ENCODE measurements around the gene BLID. TPM values are rescaled to one million over a fixed set of nuclear protein-coding genes. Genes with fewer than 3 reads are reported as not detected.

BLID gene
- total and polyA plus RNA-seq, 2 of the 8 experiments (the other 6 are each of a cell fraction or from before 2014, with no cell fraction given) = not detected

DNA sequence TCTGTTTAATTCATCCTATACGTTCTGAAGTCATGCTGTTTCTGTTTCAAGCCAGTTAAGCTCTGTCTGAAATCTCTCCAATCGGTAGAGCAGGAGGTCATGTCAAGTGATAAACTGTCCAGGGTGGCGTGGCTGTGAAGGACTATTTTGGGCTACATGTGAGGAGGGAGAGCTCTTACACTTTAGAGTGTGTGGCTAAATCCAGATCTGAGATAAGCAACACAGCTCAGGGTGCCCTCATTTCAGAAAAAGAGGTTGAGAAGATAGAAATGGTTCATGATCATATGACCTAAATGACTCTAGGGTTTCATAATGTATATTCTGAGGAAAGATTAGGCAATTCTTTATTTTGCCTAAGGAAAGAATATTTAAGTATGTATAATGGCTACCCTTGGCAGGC lies 8.4 kb downstream of the BLID start:
- TF ChIP-seq TBP (IDR thresholded peaks at IDR 0.05; ENCODE audit: low read depth, low read length) (no peak), SIRT6 (IDR thresholded peaks at IDR 0.05; ENCODE audit: low read length) (no peak), POLR2AphosphoS5 (IDR thresholded peaks at IDR 0.05; ENCODE audit: low read depth, low read length) (no peak), SAP30 (IDR thresholded peaks at IDR 0.05; ENCODE audit: insufficient read depth, insufficient replicate concordance, low read length) (no peak), RBBP5 (IDR thresholded peaks at IDR 0.05; ENCODE audit: borderline replicate concordance, low read depth, low read length) (no peak), ASH2L (IDR thresholded peaks at IDR 0.05; ENCODE audit: low read length) (no peak)
- ChIA-PET POLR2A (ENCODE audit: partially characterized antibody) (no interaction called here), CTCF (ENCODE audit: partially characterized antibody) (interaction anchor here (0.6 to 4.3 kb wide), 43 partner anchors 8 to 936 kb away, joined by 3 to 51 read pairs (median 4); partner anchors contain the start of gene BLID)
- Histone ChIP-seq H2BK120ac (replicated peaks; ENCODE audit: low read depth, low read length) (no peak overlapping the region), H2BK15ac (ENCODE audit: low read length) (no peak overlapping the region), H3K4me2 (ENCODE audit: insufficient read depth in 1 of 2, low read depth in 2 of 2, low read length in 2 of 2) (no peak overlapping the region), H4K91ac (replicated peaks; ENCODE audit: insufficient read length, low read length) (no peak overlapping the region), H4K8ac (ENCODE audit: extremely low read depth, insufficient read depth, low read length) (no peak overlapping the region), H3K9me3 (ENCODE audit: insufficient read depth in 2 of 2, low read depth in 1 of 2, low read length in 1 of 2) (no peaks in the 10 kb centered on the region), H3K27ac (ENCODE audit: low read depth, low read length) (no peak overlapping the region), H2AK5ac (ENCODE audit: low read depth, low read length) (no peak overlapping the region), H3K23ac (ENCODE audit: insufficient read length) (no peak overlapping the region), H2BK5ac (ENCODE audit: low read depth, low read length) (no peak overlapping the region), H3K79me1 (ENCODE audit: low read depth, low read length) (no peaks in the 10 kb centered on the region), H3K27me3 (replicated peaks in 1 of 4; ENCODE audit: control insufficient read depth in 3 of 4, extremely low read depth in 1 of 4, insufficient read depth in 3 of 4, low read length in 3 of 4) (no peaks in the 10 kb centered on the region), H3K4me3 (ENCODE audit: extremely low read depth in 1 of 4, insufficient read depth in 2 of 4, low read depth in 3 of 4, low read length in 4 of 4) (no peak overlapping the region), H4K5ac (ENCODE audit: insufficient read length, low read depth, low read length) (no peak overlapping the region), H3K56ac (replicated peaks; ENCODE audit: insufficient read length, low read depth, low read length) (no peak overlapping the region), H4K20me1 (replicated peaks in 1 of 2; ENCODE audit: control insufficient read depth in 1 of 2, insufficient read depth in 2 of 2, low read length in 2 of 2) (no peaks in the 10 kb centered on the region), H3K23me2 (ENCODE audit: low read depth, low read length) (no peaks in the 10 kb centered on the region; the same call in 1 of the 2 replicates), H3K79me2 (ENCODE audit: control insufficient read depth in 1 of 2, insufficient read depth in 2 of 2, low read length in 2 of 2) (no peaks in the 10 kb centered on the region), H3K4me1 (replicated peaks in 1 of 4; ENCODE audit: control insufficient read depth in 3 of 4, insufficient read depth in 4 of 4, low read length in 3 of 4) (peaks cover 0 to 3% (median 1%) of the 10 kb centered on the region in 4 experiments; a peak in 3 of 7 replicates), H2AFZ (ENCODE audit: low read length) (no peak overlapping the region), H3K4ac (replicated peaks; ENCODE audit: insufficient read length, low read depth, low read length) (no peak overlapping the region), H3K36me3 (ENCODE audit: control insufficient read depth in 2 of 4, insufficient read depth in 4 of 4, low read length in 3 of 4) (no peaks in the 10 kb centered on the region), H3K9ac (replicated peaks in 1 of 4; ENCODE audit: extremely low read depth in 1 of 4, low read depth in 3 of 4, low read length in 3 of 4) (no peak overlapping the region), H3K14ac (ENCODE audit: insufficient read length) (no peak overlapping the region), H2BK20ac (ENCODE audit: low read length) (no peak overlapping the region), H2BK12ac (ENCODE audit: low read depth, low read length) (no peak overlapping the region), H3K18ac (ENCODE audit: extremely low read depth, low read length) (no peak overlapping the region)
- no peak for DNase-seq (ENCODE audit: low read depth in 1 of 2, low spot score in 2 of 2)
- WGBS, 2 experiments (ENCODE audit: extremely low coverage in 1 of 2, insufficient coverage in 1 of 2, insufficient read length in 1 of 2, insufficient replicate concordance in 2 of 2, low coverage in 1 of 2, low lambda C conversion rate in 2 of 2, missing lambda C conversion rate in 1 of 2) = 83% methylated on average over 3 of the region's 3 CpGs; no CpG with 5 or more reads in 1 of the 2 experiments
- FAIRE-seq = no peak
